Measurements from ENCODE around the gene CNMD. TPM values are rescaled to one million over a fixed set of nuclear protein-coding genes. Genes with fewer than 3 reads are reported as not detected.

Gene CNMD
- polyA plus RNA-seq, 3 donors: not detected

DNA sequence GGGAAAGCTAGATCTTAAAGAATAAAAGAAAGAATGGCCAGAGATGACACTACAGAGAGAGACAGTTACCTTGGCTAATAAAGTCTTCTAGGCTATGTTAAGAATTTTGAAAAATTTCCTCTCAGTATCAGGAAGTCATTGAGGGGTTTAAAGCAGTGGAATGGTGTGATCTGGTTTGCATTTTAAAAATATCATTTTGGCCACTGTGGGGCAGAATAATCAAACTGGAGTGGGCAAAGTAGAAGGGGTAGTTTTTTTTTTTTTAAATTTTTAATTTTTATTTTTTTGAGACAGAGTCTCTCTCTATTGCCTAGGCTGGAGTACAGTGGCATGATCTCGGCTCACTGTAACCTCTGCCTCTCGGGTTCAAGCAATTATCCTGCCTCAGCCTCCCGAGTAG lies 4.4 kb upstream of the CNMD start:
- Mint-ChIP-seq H3K4me1 (peaks cover 7% of the 10 kb centered on the region), H3K27me3 (ENCODE audit: low read depth in 3 of 3) (peaks cover 36 to 54% (median 40%) of the 10 kb centered on the region in 3 donors), H3K4me3 (no peak overlapping the region), H3K9me3 (peaks cover 0 to 11% (median 3%) of the 10 kb centered on the region in 7 donors), H3K27ac (no peak overlapping the region), H3K36me3 (no peaks in the 10 kb centered on the region)
- Histone ChIP-seq H3K27ac (ENCODE audit: low read depth in 1 of 2, low read length in 2 of 2) (no peak overlapping the region), H3K9ac (ENCODE audit: insufficient read depth, low read length, poor library complexity, severe bottlenecking) (no peak overlapping the region), H3K4me1 (ENCODE audit: control insufficient read depth in 1 of 2, insufficient read depth in 2 of 2, low read length in 2 of 2) (peaks cover 7% of the 10 kb centered on the region in 2 donors), H3K79me2 (ENCODE audit: insufficient read depth, low read length) (no peaks in the 10 kb centered on the region), H4K20me1 (ENCODE audit: insufficient read depth, low read length) (no peaks in the 10 kb centered on the region), H3K27me3 (ENCODE audit: control insufficient read depth in 2 of 2, insufficient read depth in 2 of 2, low read length in 2 of 2) (peaks cover 25 to 37% of the 10 kb centered on the region in 2 donors), H3K36me3 (replicated peaks in 1 of 2; ENCODE audit: control insufficient read depth in 1 of 2, insufficient read depth in 2 of 2, low read length in 2 of 2) (no peaks in the 10 kb centered on the region), H3K4me3 (replicated peaks in 1 of 3; ENCODE audit: low read depth in 2 of 3, low read length in 3 of 3) (no peak overlapping the region), H3K4me2 (replicated peaks; ENCODE audit: extremely low read depth, low read length, poor library complexity, severe bottlenecking) (no peak overlapping the region), H2AFZ (ENCODE audit: insufficient read depth, low read depth, low read length, poor library complexity, severe bottlenecking) (no peak overlapping the region), H3K9me3 (replicated peaks in 1 of 2; ENCODE audit: control insufficient read depth in 1 of 2, insufficient read depth in 1 of 2, low read length in 2 of 2) (peaks cover 0 to 10% of the 10 kb centered on the region in 2 donors)
- WGBS (ENCODE audit: insufficient coverage): no CpG with 5 or more reads among the region's 3 CpGs
- no peak for DNase-seq
- intact Hi-C loops (cut with micrococcal nuclease): no loop called here
- TF ChIP-seq, protein P1, sequence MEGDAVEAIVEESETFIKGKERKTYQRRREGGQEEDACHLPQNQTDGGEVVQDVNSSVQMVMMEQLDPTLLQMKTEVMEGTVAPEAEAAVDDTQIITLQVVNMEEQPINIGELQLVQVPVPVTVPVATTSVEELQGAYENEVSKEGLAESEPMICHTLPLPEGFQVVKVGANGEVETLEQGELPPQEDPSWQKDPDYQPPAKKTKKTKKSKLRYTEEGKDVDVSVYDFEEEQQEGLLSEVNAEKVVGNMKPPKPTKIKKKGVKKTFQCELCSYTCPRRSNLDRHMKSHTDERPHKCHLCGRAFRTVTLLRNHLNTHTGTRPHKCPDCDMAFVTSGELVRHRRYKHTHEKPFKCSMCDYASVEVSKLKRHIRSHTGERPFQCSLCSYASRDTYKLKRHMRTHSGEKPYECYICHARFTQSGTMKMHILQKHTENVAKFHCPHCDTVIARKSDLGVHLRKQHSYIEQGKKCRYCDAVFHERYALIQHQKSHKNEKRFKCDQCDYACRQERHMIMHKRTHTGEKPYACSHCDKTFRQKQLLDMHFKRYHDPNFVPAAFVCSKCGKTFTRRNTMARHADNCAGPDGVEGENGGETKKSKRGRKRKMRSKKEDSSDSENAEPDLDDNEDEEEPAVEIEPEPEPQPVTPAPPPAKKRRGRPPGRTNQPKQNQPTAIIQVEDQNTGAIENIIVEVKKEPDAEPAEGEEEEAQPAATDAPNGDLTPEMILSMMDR (IDR thresholded peaks at IDR 0.05): no peak

DNA sequence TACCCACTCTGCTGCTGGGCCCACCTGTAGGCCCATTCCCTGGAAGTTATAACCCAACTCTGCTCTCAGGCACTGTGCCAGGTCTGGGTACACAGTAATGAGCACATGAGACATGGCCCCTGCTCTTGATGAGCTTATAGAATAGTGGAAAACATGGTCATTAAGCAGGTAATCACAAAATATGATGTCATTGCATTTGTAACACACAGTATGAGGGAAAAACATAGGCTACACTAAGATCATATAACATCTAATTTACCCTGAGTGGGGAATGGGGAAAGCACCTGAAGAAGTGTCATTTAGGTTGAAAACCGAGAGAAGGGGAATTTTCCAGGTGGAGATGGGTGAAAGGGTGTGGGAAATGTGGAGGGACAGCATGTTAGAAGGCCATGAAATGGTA lies 3.9 kb upstream of the CNMD start:
- Histone ChIP-seq H3K79me2 (ENCODE audit: insufficient read depth, low read length) (no peaks in the 10 kb centered on the region), H4K20me1 (ENCODE audit: insufficient read depth, low read length) (no peaks in the 10 kb centered on the region), H2AFZ (ENCODE audit: insufficient read depth, low read depth, low read length, poor library complexity, severe bottlenecking) (no peak overlapping the region), H3K4me3 (replicated peaks in 1 of 3; ENCODE audit: low read depth in 2 of 3, low read length in 3 of 3) (no peak overlapping the region), H3K4me1 (ENCODE audit: control insufficient read depth in 1 of 2, insufficient read depth in 2 of 2, low read length in 2 of 2) (peaks cover 7 to 12% of the 10 kb centered on the region in 2 donors), H3K9me3 (replicated peaks in 1 of 2; ENCODE audit: control insufficient read depth in 1 of 2, insufficient read depth in 1 of 2, low read length in 2 of 2) (peaks cover 0 to 10% of the 10 kb centered on the region in 2 donors), H3K27me3 (ENCODE audit: control insufficient read depth in 2 of 2, insufficient read depth in 2 of 2, low read length in 2 of 2) (peaks cover 27 to 40% of the 10 kb centered on the region in 2 donors), H3K27ac (ENCODE audit: low read depth in 1 of 2, low read length in 2 of 2) (no peak overlapping the region), H3K9ac (ENCODE audit: insufficient read depth, low read length, poor library complexity, severe bottlenecking) (no peak overlapping the region), H3K4me2 (replicated peaks; ENCODE audit: extremely low read depth, low read length, poor library complexity, severe bottlenecking) (no peak overlapping the region), H3K36me3 (replicated peaks in 1 of 2; ENCODE audit: control insufficient read depth in 1 of 2, insufficient read depth in 2 of 2, low read length in 2 of 2) (no peaks in the 10 kb centered on the region)
- Mint-ChIP-seq H3K36me3 (no peaks in the 10 kb centered on the region), H3K9me3 (peaks cover 0 to 11% (median 3%) of the 10 kb centered on the region in 7 donors), H3K4me3 (no peak overlapping the region), H3K4me1 (peaks cover 9% of the 10 kb centered on the region), H3K27me3 (ENCODE audit: low read depth in 3 of 3) (peaks cover 37 to 56% (median 39%) of the 10 kb centered on the region in 3 donors), H3K27ac (no peak overlapping the region)
- 80% methylated on average over 1 of the region's 1 CpG for WGBS (ENCODE audit: insufficient coverage)
- intact Hi-C loops (cut with micrococcal nuclease): no loop called here
- DNase-seq: no peak
- TF ChIP-seq, protein P1 (IDR thresholded peaks at IDR 0.05): no peak
